Measurements from ENCODE around the gene ZSCAN26. TPM values are rescaled to one million over a fixed set of nuclear protein-coding genes. Genes with fewer than 3 reads are reported as not detected.

The ZSCAN26 gene
- total and polyA plus RNA-seq, 4 donors, result 2.8 to 9.7 (median 6.1) TPM

DNA sequence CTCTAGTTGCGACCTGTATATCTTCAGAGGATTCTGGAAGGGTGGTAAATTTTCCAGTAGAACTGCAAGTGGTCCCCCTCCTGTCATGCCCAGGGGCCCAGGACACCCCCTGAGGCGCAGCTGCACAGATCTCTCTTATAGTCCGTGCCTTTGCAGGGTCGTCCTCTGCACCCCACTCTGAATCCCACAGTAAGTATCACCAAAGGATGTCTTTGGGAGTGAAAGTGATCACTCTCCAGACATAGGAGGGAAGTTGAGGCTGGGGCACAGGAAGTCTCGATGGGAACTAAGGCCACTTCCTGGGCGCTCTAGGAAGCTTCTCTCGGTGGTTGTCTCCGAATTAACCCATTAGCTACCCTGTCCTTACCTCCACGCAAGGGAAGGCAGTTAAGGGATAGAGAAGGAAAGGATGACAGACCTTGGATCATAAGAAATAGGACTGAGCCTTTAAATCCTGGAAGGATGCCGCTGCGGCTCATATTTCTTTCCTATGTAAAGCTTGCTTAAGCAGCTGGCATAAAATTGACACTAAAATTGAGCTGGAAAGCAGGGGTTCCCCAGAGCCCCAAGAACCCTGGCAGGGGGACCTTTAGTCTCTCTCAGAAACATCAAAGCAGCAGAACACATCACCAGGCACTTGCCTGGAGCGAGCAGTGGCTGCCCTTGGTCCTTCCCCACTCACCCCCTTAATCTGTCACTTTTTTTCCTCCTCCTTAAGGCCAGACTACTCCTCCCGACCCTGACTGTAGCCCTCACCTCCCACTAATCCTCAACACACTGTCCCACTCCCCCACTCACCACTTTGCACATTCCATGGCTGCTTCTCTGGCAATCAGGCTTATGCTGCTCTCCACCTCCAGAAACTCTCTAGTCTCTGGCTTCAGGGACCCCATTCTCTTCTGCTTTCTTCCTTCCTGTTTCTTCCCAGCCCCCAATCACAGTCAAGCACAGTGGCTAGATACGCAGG is 14.7 kb upstream of the ZSCAN26 start, which contains the start of gene ZKSCAN4:
Gene ZKSCAN4, minus strand, starts transcription at position 261 of the 967 bp plus-strand sequence. CDS start 289 bp downstream, outside the sequence.
- H3K9ac ChIP-seq (ENCODE audit: low read depth in 1 of 2, low read length in 2 of 2), result peak within 1 kb of the TSS; percentile 48 to 64

More for the DNA sequence above, 14.7 kb upstream of the ZSCAN26 start, which contains the start of gene ZKSCAN4:
- H3K4me3 ChIP-seq (ENCODE audit: low read depth in 1 of 3, low read length in 3 of 3), result peak within 1 kb of the TSS; percentile 68 to 84 (median 75)
- H3K4me1 ChIP-seq (ENCODE audit: control insufficient read depth in 4 of 4, insufficient read depth in 4 of 4, low read length in 3 of 4), result peaks cover 0 to 23% (median 14%) of the 10 kb centered on the region in 4 donors
- no peaks in the 10 kb centered on the region for H3K27me3 ChIP-seq (ENCODE audit: control insufficient read depth in 4 of 4, insufficient read depth in 4 of 4, low read length in 3 of 4)
- H3K27ac ChIP-seq (ENCODE audit: low read depth in 1 of 2, low read length in 2 of 2), result no peak within 1 kb of the TSS
- DNase-seq (ENCODE audit: low spot score), result peak; percentile 83
- no peaks in the 10 kb centered on the region for H3K9me3 ChIP-seq (ENCODE audit: control insufficient read depth in 4 of 4, low read length in 3 of 4)
- WGBS, result 10% methylated on average over 14 of the region's 14 CpGs
- peaks cover 0 to 15% (median 7%) of the 10 kb centered on the region in 4 donors for H3K36me3 ChIP-seq (ENCODE audit: control insufficient read depth in 4 of 4, insufficient read depth in 3 of 4, low read depth in 1 of 4, low read length in 3 of 4)
- TF ChIP-seq SP1 (IDR thresholded peaks at IDR 0.05) (peak; percentile 37), GABPA (IDR thresholded peaks at IDR 0.05 in 1 of 2, conservative IDR thresholded peaks at IDR 0.05 in 1 of 2) (peak; percentile 99), RXRA (IDR thresholded peaks at IDR 0.05) (peak; percentile 21 to 45), YY1 (IDR thresholded peaks at IDR 0.05) (peak; percentile 66), RAD21 (IDR thresholded peaks at IDR 0.05) (peak; percentile 62 to 71), FOXA2 (IDR thresholded peaks at IDR 0.05) (no peak), HNF4G (IDR thresholded peaks at IDR 0.05) (no peak), HNF4A (conservative IDR thresholded peaks at IDR 0.05) (peak; percentile 33 to 40), EGR1 (IDR thresholded peaks at IDR 0.05; ENCODE audit: low read depth in 2 of 2) (peak; percentile 65 to 68), FOXA1 (IDR thresholded peaks at IDR 0.05) (no peak), JUND (IDR thresholded peaks at IDR 0.05) (peak in 1 of 2 donors; percentile 59), TAF1 (conservative IDR thresholded peaks at IDR 0.05) (no peak), NR2F2 (IDR thresholded peaks at IDR 0.05) (no peak)
- TF ChIP-seq, protein P1, sequence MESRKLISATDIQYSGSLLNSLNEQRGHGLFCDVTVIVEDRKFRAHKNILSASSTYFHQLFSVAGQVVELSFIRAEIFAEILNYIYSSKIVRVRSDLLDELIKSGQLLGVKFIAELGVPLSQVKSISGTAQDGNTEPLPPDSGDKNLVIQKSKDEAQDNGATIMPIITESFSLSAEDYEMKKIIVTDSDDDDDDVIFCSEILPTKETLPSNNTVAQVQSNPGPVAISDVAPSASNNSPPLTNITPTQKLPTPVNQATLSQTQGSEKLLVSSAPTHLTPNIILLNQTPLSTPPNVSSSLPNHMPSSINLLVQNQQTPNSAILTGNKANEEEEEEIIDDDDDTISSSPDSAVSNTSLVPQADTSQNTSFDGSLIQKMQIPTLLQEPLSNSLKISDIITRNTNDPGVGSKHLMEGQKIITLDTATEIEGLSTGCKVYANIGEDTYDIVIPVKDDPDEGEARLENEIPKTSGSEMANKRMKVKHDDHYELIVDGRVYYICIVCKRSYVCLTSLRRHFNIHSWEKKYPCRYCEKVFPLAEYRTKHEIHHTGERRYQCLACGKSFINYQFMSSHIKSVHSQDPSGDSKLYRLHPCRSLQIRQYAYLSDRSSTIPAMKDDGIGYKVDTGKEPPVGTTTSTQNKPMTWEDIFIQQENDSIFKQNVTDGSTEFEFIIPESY (IDR thresholded peaks at IDR 0.05), result peak; percentile 52
- TF ChIP-seq, protein P2, sequence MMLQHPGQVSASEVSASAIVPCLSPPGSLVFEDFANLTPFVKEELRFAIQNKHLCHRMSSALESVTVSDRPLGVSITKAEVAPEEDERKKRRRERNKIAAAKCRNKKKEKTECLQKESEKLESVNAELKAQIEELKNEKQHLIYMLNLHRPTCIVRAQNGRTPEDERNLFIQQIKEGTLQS (IDR thresholded peaks at IDR 0.05), result peak; percentile 24
- TF ChIP-seq, protein P3, sequence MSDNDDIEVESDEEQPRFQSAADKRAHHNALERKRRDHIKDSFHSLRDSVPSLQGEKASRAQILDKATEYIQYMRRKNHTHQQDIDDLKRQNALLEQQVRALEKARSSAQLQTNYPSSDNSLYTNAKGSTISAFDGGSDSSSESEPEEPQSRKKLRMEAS (IDR thresholded peaks at IDR 0.05), result peak; percentile 87
- TF ChIP-seq, protein P4, sequence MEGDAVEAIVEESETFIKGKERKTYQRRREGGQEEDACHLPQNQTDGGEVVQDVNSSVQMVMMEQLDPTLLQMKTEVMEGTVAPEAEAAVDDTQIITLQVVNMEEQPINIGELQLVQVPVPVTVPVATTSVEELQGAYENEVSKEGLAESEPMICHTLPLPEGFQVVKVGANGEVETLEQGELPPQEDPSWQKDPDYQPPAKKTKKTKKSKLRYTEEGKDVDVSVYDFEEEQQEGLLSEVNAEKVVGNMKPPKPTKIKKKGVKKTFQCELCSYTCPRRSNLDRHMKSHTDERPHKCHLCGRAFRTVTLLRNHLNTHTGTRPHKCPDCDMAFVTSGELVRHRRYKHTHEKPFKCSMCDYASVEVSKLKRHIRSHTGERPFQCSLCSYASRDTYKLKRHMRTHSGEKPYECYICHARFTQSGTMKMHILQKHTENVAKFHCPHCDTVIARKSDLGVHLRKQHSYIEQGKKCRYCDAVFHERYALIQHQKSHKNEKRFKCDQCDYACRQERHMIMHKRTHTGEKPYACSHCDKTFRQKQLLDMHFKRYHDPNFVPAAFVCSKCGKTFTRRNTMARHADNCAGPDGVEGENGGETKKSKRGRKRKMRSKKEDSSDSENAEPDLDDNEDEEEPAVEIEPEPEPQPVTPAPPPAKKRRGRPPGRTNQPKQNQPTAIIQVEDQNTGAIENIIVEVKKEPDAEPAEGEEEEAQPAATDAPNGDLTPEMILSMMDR (IDR thresholded peaks at IDR 0.05; ENCODE audit: low read depth, low read length, missing input control), result no peak
- TF ChIP-seq, protein P5, sequence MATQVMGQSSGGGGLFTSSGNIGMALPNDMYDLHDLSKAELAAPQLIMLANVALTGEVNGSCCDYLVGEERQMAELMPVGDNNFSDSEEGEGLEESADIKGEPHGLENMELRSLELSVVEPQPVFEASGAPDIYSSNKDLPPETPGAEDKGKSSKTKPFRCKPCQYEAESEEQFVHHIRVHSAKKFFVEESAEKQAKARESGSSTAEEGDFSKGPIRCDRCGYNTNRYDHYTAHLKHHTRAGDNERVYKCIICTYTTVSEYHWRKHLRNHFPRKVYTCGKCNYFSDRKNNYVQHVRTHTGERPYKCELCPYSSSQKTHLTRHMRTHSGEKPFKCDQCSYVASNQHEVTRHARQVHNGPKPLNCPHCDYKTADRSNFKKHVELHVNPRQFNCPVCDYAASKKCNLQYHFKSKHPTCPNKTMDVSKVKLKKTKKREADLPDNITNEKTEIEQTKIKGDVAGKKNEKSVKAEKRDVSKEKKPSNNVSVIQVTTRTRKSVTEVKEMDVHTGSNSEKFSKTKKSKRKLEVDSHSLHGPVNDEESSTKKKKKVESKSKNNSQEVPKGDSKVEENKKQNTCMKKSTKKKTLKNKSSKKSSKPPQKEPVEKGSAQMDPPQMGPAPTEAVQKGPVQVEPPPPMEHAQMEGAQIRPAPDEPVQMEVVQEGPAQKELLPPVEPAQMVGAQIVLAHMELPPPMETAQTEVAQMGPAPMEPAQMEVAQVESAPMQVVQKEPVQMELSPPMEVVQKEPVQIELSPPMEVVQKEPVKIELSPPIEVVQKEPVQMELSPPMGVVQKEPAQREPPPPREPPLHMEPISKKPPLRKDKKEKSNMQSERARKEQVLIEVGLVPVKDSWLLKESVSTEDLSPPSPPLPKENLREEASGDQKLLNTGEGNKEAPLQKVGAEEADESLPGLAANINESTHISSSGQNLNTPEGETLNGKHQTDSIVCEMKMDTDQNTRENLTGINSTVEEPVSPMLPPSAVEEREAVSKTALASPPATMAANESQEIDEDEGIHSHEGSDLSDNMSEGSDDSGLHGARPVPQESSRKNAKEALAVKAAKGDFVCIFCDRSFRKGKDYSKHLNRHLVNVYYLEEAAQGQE (IDR thresholded peaks at IDR 0.05), result no peak
